Glutamatergic neuron (in vitro differentiated cells): ENCODE results near the gene PYGB. TPM values are rescaled to one million over a fixed set of nuclear protein-coding genes. Genes with fewer than 3 reads are reported as not detected.

Source experiments
- DNase-seq: peaks from one replicate; pipeline ENCODE4 v3.0.0; 2022
- H3K27ac Mint-ChIP-seq: one replicate; pipeline ENCODE4 v1.8.0; 2020; ENCODE audit warnings: mild to moderate bottlenecking, mixed read lengths, inconsistent platforms; ENCODE audit not compliant: unreplicated experiment
- H3K27me3 Mint-ChIP-seq: one replicate; pipeline ENCODE4 v1.8.0; 2020; ENCODE audit warnings: mild to moderate bottlenecking, moderate library complexity, mixed read lengths, inconsistent platforms; ENCODE audit not compliant: unreplicated experiment
- H3K36me3 Mint-ChIP-seq: one replicate; pipeline ENCODE4 v1.8.0; 2020; ENCODE audit warnings: mild to moderate bottlenecking, mixed read lengths, inconsistent platforms; ENCODE audit not compliant: unreplicated experiment
- H3K4me1 Mint-ChIP-seq: one replicate; pipeline ENCODE4 v1.8.0; 2020; ENCODE audit warnings: mild to moderate bottlenecking, low read depth, mixed read lengths, inconsistent platforms; ENCODE audit not compliant: unreplicated experiment
- H3K4me3 Mint-ChIP-seq: one replicate; pipeline ENCODE4 v1.8.0; 2020; ENCODE audit warnings: mild to moderate bottlenecking, mixed read lengths, inconsistent platforms; ENCODE audit not compliant: unreplicated experiment
- H3K9me3 Mint-ChIP-seq: one replicate; pipeline ENCODE4 v1.8.0; 2020; ENCODE audit warnings: mild to moderate bottlenecking, moderate library complexity, mixed read lengths, inconsistent platforms; ENCODE audit not compliant: unreplicated experiment
- total RNA-seq: library from RNA; stranded (reverse); fragmentation: NEBNext Ultra II Directional; extraction: Animal tissue kit (Norgen Biotek cat#: 25700); gene quantifications from one replicate; pipeline ENCODE4 v1.2.1, GENCODE V29; 2021; ENCODE audit not compliant: unreplicated experiment
- TF ChIP-seq, protein P1 (sequence below): fragments of 200-600 bp; sonication (generic); IDR thresholded peaks from one replicate; pipeline ENCODE4 v1.5.0; 2021; ENCODE audit not compliant: partially characterized antibody, unreplicated experiment

Gene PYGB
- total RNA-seq, 1 donor from 2014 or later: 295 TPM

DNA sequence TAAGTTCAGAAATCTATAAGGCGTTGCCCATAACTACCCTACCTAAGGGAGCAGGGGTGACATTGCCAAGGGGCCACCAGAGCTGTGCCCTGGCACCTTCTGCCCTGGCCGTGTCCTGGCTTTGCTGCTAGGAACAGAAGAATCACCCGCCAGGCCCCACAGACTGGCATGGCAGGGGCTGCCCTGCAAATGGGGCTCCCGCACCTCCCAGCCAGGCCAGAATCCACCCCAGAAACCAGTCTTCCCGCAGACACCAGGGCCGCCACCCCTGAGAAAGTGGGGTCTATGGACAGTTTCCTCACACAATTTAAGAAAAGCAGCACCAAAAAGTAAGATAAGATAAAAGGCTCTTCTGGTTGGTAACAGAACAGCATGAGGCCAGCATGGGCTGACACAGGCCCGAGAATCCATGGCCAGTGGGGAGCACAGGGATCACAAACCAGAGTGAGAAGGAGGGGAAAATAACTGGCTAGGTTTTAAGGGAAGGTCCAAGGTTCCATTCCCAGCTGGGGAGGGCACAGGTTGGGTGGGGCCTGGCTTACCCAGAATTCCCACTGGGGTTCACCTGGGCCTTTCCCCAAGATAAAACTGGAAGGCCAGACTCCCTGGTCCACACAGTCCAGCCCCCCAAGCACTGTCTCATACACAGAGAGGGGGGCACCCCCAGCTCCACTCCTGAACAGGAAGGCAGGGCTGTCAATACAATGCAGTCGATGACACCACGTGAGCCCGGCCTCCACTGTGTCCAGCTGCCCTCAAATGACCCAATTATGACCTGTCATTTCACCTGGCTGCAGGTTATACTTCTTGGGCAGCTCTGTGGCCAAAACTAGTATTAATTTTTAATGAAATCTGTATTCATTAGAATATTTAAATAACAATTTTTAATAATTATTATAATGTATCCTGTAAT, 59.4 kb downstream of the PYGB start:
- TF ChIP-seq, protein P1, sequence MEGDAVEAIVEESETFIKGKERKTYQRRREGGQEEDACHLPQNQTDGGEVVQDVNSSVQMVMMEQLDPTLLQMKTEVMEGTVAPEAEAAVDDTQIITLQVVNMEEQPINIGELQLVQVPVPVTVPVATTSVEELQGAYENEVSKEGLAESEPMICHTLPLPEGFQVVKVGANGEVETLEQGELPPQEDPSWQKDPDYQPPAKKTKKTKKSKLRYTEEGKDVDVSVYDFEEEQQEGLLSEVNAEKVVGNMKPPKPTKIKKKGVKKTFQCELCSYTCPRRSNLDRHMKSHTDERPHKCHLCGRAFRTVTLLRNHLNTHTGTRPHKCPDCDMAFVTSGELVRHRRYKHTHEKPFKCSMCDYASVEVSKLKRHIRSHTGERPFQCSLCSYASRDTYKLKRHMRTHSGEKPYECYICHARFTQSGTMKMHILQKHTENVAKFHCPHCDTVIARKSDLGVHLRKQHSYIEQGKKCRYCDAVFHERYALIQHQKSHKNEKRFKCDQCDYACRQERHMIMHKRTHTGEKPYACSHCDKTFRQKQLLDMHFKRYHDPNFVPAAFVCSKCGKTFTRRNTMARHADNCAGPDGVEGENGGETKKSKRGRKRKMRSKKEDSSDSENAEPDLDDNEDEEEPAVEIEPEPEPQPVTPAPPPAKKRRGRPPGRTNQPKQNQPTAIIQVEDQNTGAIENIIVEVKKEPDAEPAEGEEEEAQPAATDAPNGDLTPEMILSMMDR: no peak
- Mint-ChIP-seq H3K27me3 (peaks cover 16% of the 10 kb centered on the region), H3K36me3 (peaks cover 8% of the 10 kb centered on the region), H3K9me3 (peaks cover 24% of the 10 kb centered on the region), H3K27ac (peak overlapping the region; percentile 62), H3K4me1 (peaks cover 28% of the 10 kb centered on the region), H3K4me3 (no peak overlapping the region)
- no peak for DNase-seq

- no peak overlapping the region for H3K4me3 Mint-ChIP-seq
- peaks cover 28% of the 10 kb centered on the region for H3K4me1 Mint-ChIP-seq
- DNase-seq: no peak
- peaks cover 16% of the 10 kb centered on the region for H3K27me3 Mint-ChIP-seq
- H3K9me3 Mint-ChIP-seq: peaks cover 24% of the 10 kb centered on the region
- TF ChIP-seq, protein P1: no peak
- H3K27ac Mint-ChIP-seq: peak overlapping the region; percentile 68
- peaks cover 9% of the 10 kb centered on the region for H3K36me3 Mint-ChIP-seq
Observed at GRCh38 chr20:25308083-25308491, 60.2 kb downstream of the PYGB start.

GRCh38 chr20:25308671-25309394, 60.9 kb downstream of the PYGB start:
- Mint-ChIP-seq H3K4me1 (peaks cover 30% of the 10 kb centered on the region), H3K27ac (peak overlapping the region; percentile 100), H3K9me3 (peaks cover 24% of the 10 kb centered on the region), H3K36me3 (peaks cover 9% of the 10 kb centered on the region), H3K4me3 (no peak overlapping the region), H3K27me3 (peaks cover 16% of the 10 kb centered on the region)
- no peak for DNase-seq
- TF ChIP-seq, protein P1: no peak

GRCh38 chr20:25309395-25310267, 61.7 kb downstream of the PYGB start:
- Mint-ChIP-seq H3K27ac (peak overlapping the region; percentile 100), H3K27me3 (peaks cover 16% of the 10 kb centered on the region), H3K36me3 (peaks cover 9% of the 10 kb centered on the region), H3K4me1 (peaks cover 30% of the 10 kb centered on the region), H3K4me3 (peak overlapping the region; percentile 77), H3K9me3 (peaks cover 23% of the 10 kb centered on the region)
- peak; percentile 81 for DNase-seq
- TF ChIP-seq, protein P1: no peak
